ENCODE data around the gene CAPN5. TPM values are rescaled to one million over a fixed set of nuclear protein-coding genes. Genes with fewer than 3 reads are reported as not detected.

Gene CAPN5
- total RNA-seq, 1 experiment from 2014 or later = 10.4 TPM

GRCh38 chr11:77153276-77154185 lies 86.8 kb downstream of the CAPN5 start:
- Histone ChIP-seq H3K4me1 (replicated peaks) (no peaks in the 10 kb centered on the region), H3K9me3 (replicated peaks) (no peaks in the 10 kb centered on the region), H3K4me3 (no peak overlapping the region), H3K27ac (no peak overlapping the region), H3K27me3 (replicated peaks) (no peaks in the 10 kb centered on the region), H3K36me3 (no peaks in the 10 kb centered on the region)
- no peak for DNase-seq (ENCODE audit: low read depth in 1 of 2, low spot score in 2 of 2)

GRCh38 chr11:77154381-77155081 lies 87.8 kb downstream of the CAPN5 start:
- no peaks in the 10 kb centered on the region for H3K4me1 ChIP-seq (replicated peaks)
- H3K4me3 ChIP-seq = no peak overlapping the region
- H3K27ac ChIP-seq = no peak overlapping the region
- no peaks in the 10 kb centered on the region for H3K27me3 ChIP-seq (replicated peaks)
- no peak for DNase-seq (ENCODE audit: low read depth in 1 of 2, low spot score in 2 of 2)
- no peaks in the 10 kb centered on the region for H3K36me3 ChIP-seq
- no peaks in the 10 kb centered on the region for H3K9me3 ChIP-seq (replicated peaks)

- DNase-seq (ENCODE audit: low read depth in 1 of 2, low spot score in 2 of 2) = no peak
- H3K4me3 ChIP-seq = no peak overlapping the region
- no peak overlapping the region for H3K27ac ChIP-seq
- no peaks in the 10 kb centered on the region for H3K4me1 ChIP-seq (replicated peaks)
- no peaks in the 10 kb centered on the region for H3K36me3 ChIP-seq
- no peaks in the 10 kb centered on the region for H3K27me3 ChIP-seq (replicated peaks)
- H3K9me3 ChIP-seq (replicated peaks) = no peaks in the 10 kb centered on the region
Measured at GRCh38 chr11:77155082-77155475, 88.3 kb downstream of the CAPN5 start.

- no peak for DNase-seq (ENCODE audit: low read depth in 1 of 2, low spot score in 2 of 2)
- no peaks in the 10 kb centered on the region for H3K4me1 ChIP-seq (replicated peaks)
- H3K27me3 ChIP-seq (replicated peaks) = no peaks in the 10 kb centered on the region
- no peak overlapping the region for H3K27ac ChIP-seq
- no peaks in the 10 kb centered on the region for H3K9me3 ChIP-seq (replicated peaks)
- no peak overlapping the region for H3K4me3 ChIP-seq
- H3K36me3 ChIP-seq = no peaks in the 10 kb centered on the region
Measured at GRCh38 chr11:77155556-77156130, 88.9 kb downstream of the CAPN5 start.

GRCh38 chr11:77156396-77157195 lies 89.8 kb downstream of the CAPN5 start:
- Histone ChIP-seq H3K27me3 (replicated peaks) (no peaks in the 10 kb centered on the region), H3K9me3 (replicated peaks) (no peaks in the 10 kb centered on the region), H3K4me1 (replicated peaks) (no peaks in the 10 kb centered on the region), H3K36me3 (no peaks in the 10 kb centered on the region), H3K4me3 (no peak overlapping the region), H3K27ac (no peak overlapping the region)
- no peak for DNase-seq (ENCODE audit: low read depth in 1 of 2, low spot score in 2 of 2)

- Histone ChIP-seq H3K9me3 (replicated peaks) (no peaks in the 10 kb centered on the region), H3K4me1 (replicated peaks) (no peaks in the 10 kb centered on the region), H3K36me3 (no peaks in the 10 kb centered on the region), H3K4me3 (no peak overlapping the region), H3K27me3 (replicated peaks) (no peaks in the 10 kb centered on the region), H3K27ac (no peak overlapping the region)
- no peak for DNase-seq (ENCODE audit: low read depth in 1 of 2, low spot score in 2 of 2)
Measured at GRCh38 chr11:77158041-77158695, 91.4 kb downstream of the CAPN5 start.

GRCh38 chr11:77159219-77159936 lies 92.6 kb downstream of the CAPN5 start:
- no peaks in the 10 kb centered on the region for H3K4me1 ChIP-seq (replicated peaks)
- no peak overlapping the region for H3K4me3 ChIP-seq
- no peaks in the 10 kb centered on the region for H3K36me3 ChIP-seq
- no peaks in the 10 kb centered on the region for H3K9me3 ChIP-seq (replicated peaks)
- no peaks in the 10 kb centered on the region for H3K27me3 ChIP-seq (replicated peaks)
- H3K27ac ChIP-seq = no peak overlapping the region
- no peak for DNase-seq (ENCODE audit: low read depth in 1 of 2, low spot score in 2 of 2)

- no peaks in the 10 kb centered on the region for H3K4me1 ChIP-seq (replicated peaks)
- H3K4me3 ChIP-seq = no peak overlapping the region
- H3K36me3 ChIP-seq = no peaks in the 10 kb centered on the region
- no peak overlapping the region for H3K27ac ChIP-seq
- no peaks in the 10 kb centered on the region for H3K9me3 ChIP-seq (replicated peaks)
- H3K27me3 ChIP-seq (replicated peaks) = no peaks in the 10 kb centered on the region
- no peak for DNase-seq (ENCODE audit: low read depth in 1 of 2, low spot score in 2 of 2)
Measured at GRCh38 chr11:77159937-77160495, 93.2 kb downstream of the CAPN5 start.

- no peak overlapping the region for H3K4me3 ChIP-seq
- H3K9me3 ChIP-seq (replicated peaks) = no peaks in the 10 kb centered on the region
- no peak for DNase-seq (ENCODE audit: low read depth in 1 of 2, low spot score in 2 of 2)
- H3K36me3 ChIP-seq = no peaks in the 10 kb centered on the region
- no peaks in the 10 kb centered on the region for H3K4me1 ChIP-seq (replicated peaks)
- H3K27me3 ChIP-seq (replicated peaks) = no peaks in the 10 kb centered on the region
- H3K27ac ChIP-seq = no peak overlapping the region
Measured at GRCh38 chr11:77163271-77163670, 96.5 kb downstream of the CAPN5 start.

- Histone ChIP-seq H3K36me3 (no peaks in the 10 kb centered on the region), H3K27ac (no peak overlapping the region), H3K4me3 (no peak overlapping the region), H3K9me3 (replicated peaks) (no peaks in the 10 kb centered on the region), H3K4me1 (replicated peaks) (no peaks in the 10 kb centered on the region), H3K27me3 (replicated peaks) (no peaks in the 10 kb centered on the region)
- DNase-seq (ENCODE audit: low read depth in 1 of 2, low spot score in 2 of 2) = no peak
Measured at GRCh38 chr11:77165066-77165465, 98.3 kb downstream of the CAPN5 start.

- H3K9me3 ChIP-seq (replicated peaks) = no peaks in the 10 kb centered on the region
- no peaks in the 10 kb centered on the region for H3K36me3 ChIP-seq
- H3K4me1 ChIP-seq (replicated peaks) = no peaks in the 10 kb centered on the region
- no peaks in the 10 kb centered on the region for H3K27me3 ChIP-seq (replicated peaks)
- DNase-seq (ENCODE audit: low read depth in 1 of 2, low spot score in 2 of 2) = no peak
- no peak overlapping the region for H3K4me3 ChIP-seq
- H3K27ac ChIP-seq = no peak overlapping the region
Measured at GRCh38 chr11:77166021-77166420, 99.2 kb downstream of the CAPN5 start.

GRCh38 chr11:77167111-77167626 lies 100.4 kb downstream of the CAPN5 start:
- no peaks in the 10 kb centered on the region for H3K4me1 ChIP-seq (replicated peaks)
- H3K27me3 ChIP-seq (replicated peaks) = no peaks in the 10 kb centered on the region
- DNase-seq (ENCODE audit: low read depth in 1 of 2, low spot score in 2 of 2) = no peak
- H3K27ac ChIP-seq = no peak overlapping the region
- H3K36me3 ChIP-seq = no peaks in the 10 kb centered on the region
- no peak overlapping the region for H3K4me3 ChIP-seq
- no peaks in the 10 kb centered on the region for H3K9me3 ChIP-seq (replicated peaks)
